GM03348 (cell line): Measurements from ENCODE around the gene ADGRE1.

Source experiments
- DNase-seq: peaks from one replicate; pipeline ENCODE4 v3.0.0; 2012; ENCODE audit warnings: low spot score

ADGRE1 gene

DNA sequence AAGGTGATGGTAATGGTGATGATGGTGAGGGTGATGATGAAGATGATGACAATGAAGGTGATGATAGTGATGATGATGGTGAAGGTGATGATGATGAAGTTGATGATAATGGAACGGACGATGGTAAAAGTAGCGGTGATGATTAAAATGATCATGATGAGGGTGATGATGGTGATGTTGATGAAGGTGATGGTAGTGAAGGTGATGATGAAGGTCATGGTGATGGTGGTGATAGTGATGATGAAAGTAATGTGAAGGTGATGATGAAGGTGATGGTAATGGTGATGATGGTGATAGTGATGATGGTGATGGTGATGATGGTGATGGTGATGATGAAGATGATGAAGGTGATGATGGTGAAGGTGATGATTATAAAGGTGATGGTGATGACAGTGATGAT, 67.7 kb downstream of the ADGRE1 start:
- DNase-seq: no peak

- no peak for DNase-seq
Observed at GRCh38 chr19:6956573-6956972, 69.2 kb downstream of the ADGRE1 start.

DNA sequence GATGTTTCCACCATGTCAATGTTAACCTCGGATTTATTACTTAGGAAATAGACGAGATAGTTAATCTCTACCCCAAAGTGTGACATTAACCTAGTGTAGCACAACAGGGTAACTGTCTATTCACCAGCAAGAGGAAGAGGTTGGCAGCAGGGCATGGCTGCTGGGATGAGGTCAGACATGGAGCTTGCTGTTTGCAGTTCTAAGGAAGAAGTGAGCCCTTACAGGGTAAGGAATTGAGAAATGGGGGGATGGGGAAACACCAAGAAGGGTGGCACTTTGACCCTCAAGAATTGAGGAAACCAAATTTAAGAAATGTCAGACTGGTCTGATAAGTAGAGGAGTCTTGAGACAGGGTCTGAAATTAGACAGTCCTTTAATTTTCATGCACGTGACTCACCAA, 71.4 kb downstream of the ADGRE1 start:
- DNase-seq: no peak

GRCh38 chr19:6963244-6963852, 76.0 kb downstream of the ADGRE1 start:
- no peak for DNase-seq

DNA sequence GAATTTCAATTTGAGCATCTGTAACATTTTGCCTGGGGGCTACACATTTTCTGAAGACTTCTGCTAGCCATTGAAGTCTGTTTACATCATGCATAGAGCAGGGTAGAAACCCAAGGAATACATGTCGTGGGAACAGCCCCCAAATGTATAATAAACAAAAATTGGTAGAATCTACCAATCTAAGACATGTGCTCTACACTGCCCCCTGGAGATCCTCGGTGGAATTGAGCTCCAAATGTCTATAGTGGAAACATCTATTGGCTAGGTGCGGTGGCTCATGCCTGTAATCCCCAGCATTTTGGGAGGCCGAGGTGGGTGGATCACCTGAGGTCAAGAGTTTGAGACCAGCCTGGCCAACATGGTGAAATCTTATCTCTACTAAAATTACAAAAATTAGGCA, 76.6 kb downstream of the ADGRE1 start:
- no peak for DNase-seq

- no peak for DNase-seq
Observed at GRCh38 chr19:6967967-6968366, 80.6 kb downstream of the ADGRE1 start.

- DNase-seq: no peak
Observed at GRCh38 chr19:6969490-6969889, 82.1 kb downstream of the ADGRE1 start.

DNA sequence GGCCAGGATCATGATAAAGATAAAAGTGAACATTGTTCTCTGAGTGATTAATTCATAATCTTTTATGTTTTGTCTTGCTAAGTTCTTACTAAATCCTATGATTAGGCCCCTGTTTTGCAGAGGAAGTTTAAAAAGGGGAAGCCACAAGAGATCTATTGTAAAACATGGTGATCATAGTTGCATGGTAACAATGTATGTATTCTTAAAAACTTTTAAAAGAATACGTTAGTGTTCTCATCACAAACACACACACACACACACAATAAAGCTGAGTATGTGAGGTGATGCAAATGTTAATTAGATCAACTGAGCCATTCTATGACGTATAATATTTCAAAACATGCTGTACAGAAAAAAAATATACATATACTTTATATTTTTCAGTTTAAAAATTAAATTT, 82.6 kb downstream of the ADGRE1 start:
- no peak for DNase-seq

GRCh38 chr19:6970443-6970842, 83.1 kb downstream of the ADGRE1 start:
- DNase-seq: no peak

GRCh38 chr19:6971366-6971765, 84.0 kb downstream of the ADGRE1 start:
- no peak for DNase-seq

GRCh38 chr19:6976197-6976596, 88.8 kb downstream of the ADGRE1 start:
- DNase-seq: no peak

DNA sequence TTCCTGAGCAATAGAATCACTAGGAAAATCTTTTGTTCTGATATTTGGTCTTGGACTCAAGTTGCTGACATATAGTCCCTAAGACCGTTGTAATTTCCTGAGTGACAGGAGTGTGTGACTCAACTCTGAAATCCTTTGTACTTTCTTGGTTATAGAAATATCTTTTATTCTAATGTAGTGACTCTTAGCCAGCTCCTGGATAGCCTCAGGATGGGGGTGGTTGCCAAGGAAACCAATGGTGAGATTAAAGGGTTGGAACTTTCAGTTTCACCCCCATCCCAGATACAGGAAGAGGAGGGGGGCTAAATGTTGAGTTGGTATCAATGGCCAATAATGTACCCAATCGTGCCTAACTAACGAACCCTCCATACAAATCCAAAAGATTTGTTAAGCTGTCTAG, 92.0 kb downstream of the ADGRE1 start:
- DNase-seq: no peak

GRCh38 chr19:6983448-6983847, 96.1 kb downstream of the ADGRE1 start:
- DNase-seq: no peak

DNA sequence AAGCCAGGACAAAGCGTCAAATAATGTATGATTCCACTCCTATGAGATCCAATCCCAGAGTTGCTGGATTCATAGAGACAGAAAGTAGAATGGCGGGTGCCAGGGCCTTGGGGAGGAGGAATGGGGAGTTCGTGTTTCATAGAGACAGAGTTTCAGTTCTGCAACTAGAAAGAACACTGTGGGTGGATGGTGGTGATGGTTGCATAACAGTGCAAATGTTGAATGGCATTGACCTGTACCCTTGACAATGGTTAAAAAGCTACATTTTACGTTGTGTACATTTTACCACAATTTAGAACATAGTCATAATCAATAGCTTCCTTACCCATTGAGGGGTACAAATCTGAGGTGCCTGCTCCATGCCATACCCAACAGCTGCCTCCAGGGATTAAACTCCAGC, 100.5 kb downstream of the ADGRE1 start:
- no peak for DNase-seq

GRCh38 chr19:6988257-6988656, 100.9 kb downstream of the ADGRE1 start:
- DNase-seq: no peak
